GM13977 (cell line): ENCODE data around the gene TMEM109.

Experiments
- DNase-seq: peaks from one replicate; pipeline ENCODE4 v3.0.0; 2012; ENCODE audit warnings: low spot score
- CTCF ChIP-seq: IDR thresholded peaks from 2 replicates; pipeline ENCODE4 v1.5.1; 2012; ENCODE audit warnings: mild to moderate bottlenecking, control low read depth; ENCODE audit not compliant: insufficient read depth; ENCODE audit errors: extremely low read depth, missing control alignments
- in situ Hi-C: fragments of 300-500 bp; cut with MboI; formaldehyde crosslinking; loops from one replicate; pipeline ENCODE4 v1.12.0; 2022; ENCODE audit warnings: low sequenced_read_pairs, low pct_unique_long_range_greater_than_20kb, mixed read lengths, inconsistent platforms; ENCODE audit not compliant: unreplicated experiment

The TMEM109 gene

GRCh38 chr11:60895687-60896086 lies 18.3 kb upstream of the TMEM109 start:
- no peak for TF ChIP-seq CTCF
- DNase-seq: no peak
- in situ Hi-C loops: no loop called here

- no peak for DNase-seq
- in situ Hi-C loops: no loop called here
- no peak for TF ChIP-seq CTCF
These were observed 16.5 kb upstream of the TMEM109 start for GRCh38 chr11:60897496-60897895.

- peak; percentile 85 for TF ChIP-seq CTCF
- in situ Hi-C loops: no loop called here
- peak; percentile 52 for DNase-seq
These were observed 14.7 kb upstream of the TMEM109 start for GRCh38 chr11:60899046-60899936.

- in situ Hi-C loops: no loop called here
- DNase-seq: no peak
These were observed 14.0 kb upstream of the TMEM109 start for GRCh38 chr11:60899977-60900376.

GRCh38 chr11:60900673-60901404 lies 13.1 kb upstream of the TMEM109 start:
- no peak for TF ChIP-seq CTCF
- DNase-seq: no peak
- in situ Hi-C loops: no loop called here

More at GRCh38 chr11:60899977-60900376, 14.0 kb upstream of the TMEM109 start:
- TF ChIP-seq CTCF: no peak

- DNase-seq: no peak
- TF ChIP-seq CTCF: no peak
- in situ Hi-C loops: no loop called here
These were observed 11.3 kb upstream of the TMEM109 start for GRCh38 chr11:60902625-60903024.
